Stromal cell of bone marrow (primary cell): ENCODE data around the gene CDC42EP3.

Source experiments
- DNase-seq: peaks from one replicate; pipeline ENCODE4 v3.0.0-alpha.2; 2012; ENCODE audit warnings: low read depth

CDC42EP3 gene, protein sequence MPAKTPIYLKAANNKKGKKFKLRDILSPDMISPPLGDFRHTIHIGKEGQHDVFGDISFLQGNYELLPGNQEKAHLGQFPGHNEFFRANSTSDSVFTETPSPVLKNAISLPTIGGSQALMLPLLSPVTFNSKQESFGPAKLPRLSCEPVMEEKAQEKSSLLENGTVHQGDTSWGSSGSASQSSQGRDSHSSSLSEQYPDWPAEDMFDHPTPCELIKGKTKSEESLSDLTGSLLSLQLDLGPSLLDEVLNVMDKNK

DNA sequence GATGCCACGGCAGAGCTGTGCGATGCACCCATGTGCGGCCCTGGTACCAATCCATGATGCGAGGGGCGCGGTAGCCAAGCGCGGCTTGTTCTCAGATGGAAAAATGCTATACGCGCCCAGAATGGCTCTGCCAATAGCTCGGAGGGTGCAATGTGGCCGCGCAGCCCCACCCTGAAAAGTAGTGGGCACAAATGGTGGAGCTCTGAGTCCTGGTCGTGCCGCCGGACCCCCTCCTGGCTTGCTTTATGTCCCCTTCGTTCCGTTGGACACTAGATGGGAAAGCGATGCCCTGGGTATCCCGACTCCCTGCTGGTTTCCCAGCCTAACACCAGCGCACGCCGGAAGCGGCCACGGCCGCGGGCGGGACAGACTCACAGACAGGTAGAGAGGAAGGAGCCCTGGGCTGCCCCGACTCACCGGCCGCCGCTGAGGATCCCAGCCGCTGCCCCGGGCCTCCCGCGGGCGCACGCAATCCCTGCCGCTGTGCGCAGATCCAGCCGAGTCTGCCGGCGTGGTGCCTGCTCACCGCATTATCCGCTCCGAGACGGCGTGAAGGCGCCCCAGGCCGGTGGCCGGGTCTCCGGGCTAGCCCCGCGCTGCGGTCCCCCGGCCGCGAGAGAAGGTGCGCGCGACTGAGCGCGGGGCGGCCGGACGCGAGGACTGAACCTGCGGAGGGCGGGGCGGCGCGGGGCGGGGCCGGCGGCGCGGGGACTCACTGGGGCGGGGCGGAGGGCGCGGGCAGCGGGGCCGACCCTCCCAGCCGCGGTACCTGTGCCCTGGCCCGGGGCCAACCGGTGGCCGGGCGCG lies at the start of gene CDC42EP3:
Gene CDC42EP3, minus strand, starts transcription at position 634 of the 807 bp plus-strand sequence. CDS start 25,055 bp downstream, outside the sequence.
- no peak for DNase-seq

DNA sequence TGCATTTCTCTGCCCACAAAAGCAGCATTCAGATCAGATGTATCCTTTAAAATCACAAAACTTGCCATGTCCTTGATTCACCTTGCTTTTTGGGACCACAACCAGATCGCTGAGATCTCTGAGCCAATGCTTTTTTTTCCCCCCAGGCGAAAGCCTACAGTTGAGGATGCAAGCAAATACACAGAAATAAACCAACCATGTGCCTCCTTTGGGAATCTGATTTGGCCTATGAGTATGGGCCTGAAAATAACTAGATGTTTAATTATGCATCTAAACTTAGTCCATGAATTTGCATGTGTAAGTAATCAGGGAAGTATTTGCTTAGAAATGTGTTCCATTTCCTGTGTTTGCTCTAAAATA lies 49.7 kb upstream of the CDC42EP3 start:
- no peak for DNase-seq

DNA sequence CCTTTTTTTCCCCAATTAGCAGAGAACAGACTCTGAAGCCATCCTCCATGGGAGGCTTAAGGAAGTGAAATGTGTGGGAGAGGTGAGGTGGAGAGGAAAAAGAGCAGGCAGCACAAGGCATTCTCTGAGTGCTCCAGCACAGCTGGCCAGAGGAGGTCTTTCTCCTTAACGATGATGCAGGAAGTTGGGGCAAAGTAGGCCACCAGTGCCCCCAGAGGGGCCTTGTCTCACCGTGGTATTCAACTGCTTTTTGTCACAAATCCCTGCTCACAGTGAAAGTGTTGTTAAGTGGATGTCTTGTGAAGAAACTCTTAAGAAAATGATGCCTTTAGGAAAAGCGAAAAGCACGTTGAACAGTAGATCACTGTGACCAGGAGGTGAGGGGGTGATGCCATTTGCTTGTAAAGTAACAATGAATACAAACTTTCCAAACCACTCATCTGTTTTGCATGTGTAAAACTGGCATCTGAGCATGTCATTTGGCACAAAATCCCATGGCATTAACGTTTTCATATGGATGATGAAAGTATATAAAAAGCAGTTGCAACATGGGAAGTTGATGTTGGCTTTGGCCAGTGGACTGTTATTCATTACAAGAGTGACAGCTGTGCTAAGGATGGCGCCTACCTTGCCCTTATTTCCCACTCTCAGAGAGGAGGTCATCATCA lies 49.2 kb upstream of the CDC42EP3 start:
- peak; percentile 40 for DNase-seq

DNA sequence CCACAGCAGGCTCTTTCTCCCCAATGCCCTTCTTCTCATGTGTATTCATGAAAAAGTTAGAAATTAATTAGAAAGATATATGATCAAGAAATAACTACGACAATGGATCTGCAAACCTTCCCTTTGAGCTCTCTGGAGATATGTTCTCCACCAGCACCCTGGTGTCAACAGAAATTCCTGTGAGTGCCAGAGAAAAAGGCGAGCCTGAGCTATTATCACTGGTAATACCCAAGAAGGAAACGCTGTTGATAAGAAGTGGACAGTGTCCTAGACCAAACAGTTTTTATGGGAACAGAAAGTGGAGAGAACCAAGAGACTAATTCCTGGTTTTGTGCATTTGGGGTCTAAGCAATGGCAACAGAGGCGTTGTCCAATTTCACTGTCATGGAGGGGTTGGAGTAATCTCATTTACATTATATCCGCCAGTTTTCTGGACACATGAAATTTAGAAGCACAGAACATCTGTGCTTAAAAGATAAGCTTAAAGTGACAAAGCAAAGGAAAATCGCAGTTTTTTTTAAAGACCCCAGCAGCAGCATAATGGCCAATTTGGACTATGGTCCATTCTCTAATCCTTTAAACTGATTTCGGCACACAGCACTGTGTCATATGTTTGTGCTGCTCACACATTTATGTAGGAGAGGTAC lies 47.2 kb upstream of the CDC42EP3 start:
- DNase-seq = no peak

DNA sequence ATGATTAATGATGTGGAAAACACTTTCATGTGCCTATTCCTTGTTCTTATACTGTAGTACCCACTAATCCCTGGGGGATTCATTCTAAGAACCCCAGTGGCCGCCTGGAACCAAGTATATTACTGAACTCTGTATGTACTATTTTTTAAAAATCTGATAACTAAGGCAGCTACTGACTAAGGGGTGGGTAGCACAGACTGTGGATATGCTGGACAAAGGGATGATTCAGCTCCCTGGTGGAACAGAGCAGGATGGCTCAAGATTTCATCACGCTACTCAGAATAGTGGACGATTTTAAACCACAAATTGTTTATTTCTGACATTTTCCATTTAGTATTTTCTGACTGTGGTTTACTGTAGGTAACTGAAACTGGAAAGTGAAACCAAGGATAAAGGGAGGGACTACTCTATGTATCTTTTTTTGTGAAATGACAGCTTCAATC lies 41.8 kb upstream of the CDC42EP3 start:
- peak; percentile 90 for DNase-seq

DNA sequence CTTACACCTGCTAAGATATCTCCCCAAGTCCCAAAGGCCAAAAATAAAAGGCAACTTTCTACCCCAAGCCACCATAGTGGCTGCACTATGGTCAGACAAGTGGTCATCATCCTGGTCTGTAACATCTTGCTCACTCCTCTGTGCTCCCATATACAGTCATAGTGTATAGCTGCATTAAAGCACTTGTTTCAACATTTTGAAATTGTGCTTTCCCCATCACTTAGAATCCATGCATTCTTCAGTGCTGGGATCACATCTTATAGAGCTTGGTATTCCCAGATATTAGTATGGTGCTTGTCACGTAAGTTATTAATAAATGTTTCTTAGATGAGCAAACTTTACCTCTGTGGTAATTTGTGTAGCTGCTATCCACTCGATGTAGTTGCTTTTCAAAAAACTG lies 40.4 kb upstream of the CDC42EP3 start:
- no peak for DNase-seq

DNA sequence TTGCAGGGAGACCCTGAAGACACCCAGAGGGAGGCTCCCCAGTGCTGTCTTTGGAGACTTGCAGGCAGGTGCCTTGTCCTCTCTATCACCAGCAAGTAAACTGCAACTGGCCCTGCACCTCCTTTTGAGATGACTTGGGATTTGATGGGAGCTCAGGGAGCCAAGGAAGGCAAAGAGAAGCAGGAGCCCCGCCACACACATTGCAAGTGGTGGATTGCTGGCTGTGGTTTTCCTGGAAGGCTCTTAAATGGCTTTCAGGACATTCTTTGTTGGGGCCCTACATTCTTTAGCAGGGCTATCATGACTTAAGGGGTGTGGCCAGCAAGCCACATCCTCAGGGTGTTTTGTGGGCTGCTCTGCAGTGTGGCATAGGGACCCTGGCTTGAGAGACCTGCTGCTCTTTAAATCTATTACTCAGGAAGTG lies 39.9 kb upstream of the CDC42EP3 start:
- peak; percentile 53 for DNase-seq

DNA sequence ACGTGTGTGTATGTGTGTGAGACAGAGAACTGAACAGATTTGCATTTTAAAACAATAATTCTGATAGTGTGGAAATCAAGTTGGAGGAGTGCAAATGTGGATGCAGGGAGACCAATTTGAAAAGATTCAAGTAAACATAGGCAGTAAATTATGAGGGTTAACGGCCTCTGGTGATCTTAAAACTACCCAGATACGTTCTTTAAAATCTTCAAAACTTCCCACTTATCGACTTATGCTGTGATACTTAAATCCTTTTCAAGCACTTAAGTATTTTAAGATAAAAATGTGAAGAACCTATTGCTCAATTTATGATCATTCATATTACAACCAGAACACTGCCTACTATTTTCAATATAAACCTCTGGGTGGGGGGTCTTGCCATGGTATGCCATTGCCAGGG lies 37.7 kb upstream of the CDC42EP3 start:
- no peak for DNase-seq

DNA sequence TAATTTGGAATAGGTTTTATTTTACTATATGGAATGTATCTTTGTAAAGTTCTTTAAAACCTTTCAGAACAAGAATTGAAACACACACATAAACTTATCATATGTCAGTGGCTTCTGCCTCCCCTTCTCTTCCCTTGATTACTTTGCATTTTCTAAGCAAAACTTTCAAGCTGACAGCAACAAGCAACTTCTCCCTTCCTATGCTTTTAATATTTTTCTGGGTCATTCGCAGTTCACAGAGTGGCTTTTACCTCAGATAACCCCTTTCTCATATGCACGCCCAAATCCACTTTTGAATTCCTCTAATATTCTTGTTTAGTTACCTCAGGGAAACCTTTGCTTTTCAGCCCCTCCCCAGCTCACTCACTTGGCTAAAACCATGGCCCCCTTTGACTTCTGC lies 36.7 kb upstream of the CDC42EP3 start:
- DNase-seq = no peak

DNA sequence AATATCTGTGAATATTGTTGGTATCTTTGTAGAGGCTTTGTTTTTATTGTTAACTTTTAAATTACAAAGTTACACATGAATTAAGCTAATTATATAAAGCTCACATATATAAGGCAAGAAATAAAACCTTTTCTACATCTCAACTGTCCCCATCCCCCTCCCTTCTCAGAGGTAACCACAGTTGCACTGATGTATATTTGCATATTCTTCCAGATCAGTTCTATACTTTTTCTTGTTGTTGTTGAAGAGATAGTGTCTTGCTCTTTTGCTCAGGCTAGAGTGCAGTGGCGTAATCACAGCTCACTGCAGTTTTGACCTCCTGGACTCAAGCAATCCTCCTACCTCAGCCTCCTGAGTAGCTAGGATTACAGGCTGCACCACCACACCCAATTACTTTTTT lies 36.0 kb upstream of the CDC42EP3 start:
- no peak for DNase-seq

DNA sequence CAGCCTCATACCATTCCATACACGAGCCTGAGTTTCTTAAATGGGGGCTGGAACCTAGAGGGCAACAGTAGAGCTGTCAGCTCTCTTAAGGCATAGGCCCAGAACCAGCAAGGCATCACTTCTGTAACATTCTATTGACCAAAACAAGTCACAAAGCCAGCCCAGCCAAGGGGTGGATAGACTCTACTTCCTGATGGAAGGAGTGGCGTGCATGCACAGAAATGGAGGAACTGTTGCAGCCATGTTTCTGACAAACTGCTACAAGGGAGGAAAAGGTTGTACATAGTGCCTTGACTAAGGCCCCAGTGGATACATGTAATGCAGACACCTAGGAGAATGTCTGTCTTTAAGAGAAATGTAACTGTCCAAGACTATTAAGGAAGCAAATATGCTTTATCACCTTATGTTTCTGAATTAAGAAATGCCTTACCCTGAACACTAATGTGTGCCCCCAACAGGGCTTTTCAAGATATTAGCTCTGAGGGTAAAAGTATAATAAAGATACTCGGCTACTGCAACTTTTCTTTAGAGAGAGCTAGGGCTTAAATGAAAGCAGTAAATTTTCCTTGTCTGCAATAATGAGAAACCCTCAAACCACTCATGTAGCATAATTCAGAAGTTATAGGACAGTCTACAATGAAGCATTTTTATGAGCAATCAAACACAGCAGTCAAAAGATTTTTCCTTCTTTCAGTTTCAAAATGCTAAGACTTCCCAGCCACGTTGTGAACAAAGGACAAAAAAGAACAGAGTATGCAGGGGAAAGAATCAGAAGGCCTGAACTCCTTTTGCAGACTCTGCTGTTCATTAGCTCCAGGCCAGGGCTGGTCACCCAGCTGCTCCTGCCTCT lies 35.1 kb upstream of the CDC42EP3 start:
- DNase-seq = no peak

DNA sequence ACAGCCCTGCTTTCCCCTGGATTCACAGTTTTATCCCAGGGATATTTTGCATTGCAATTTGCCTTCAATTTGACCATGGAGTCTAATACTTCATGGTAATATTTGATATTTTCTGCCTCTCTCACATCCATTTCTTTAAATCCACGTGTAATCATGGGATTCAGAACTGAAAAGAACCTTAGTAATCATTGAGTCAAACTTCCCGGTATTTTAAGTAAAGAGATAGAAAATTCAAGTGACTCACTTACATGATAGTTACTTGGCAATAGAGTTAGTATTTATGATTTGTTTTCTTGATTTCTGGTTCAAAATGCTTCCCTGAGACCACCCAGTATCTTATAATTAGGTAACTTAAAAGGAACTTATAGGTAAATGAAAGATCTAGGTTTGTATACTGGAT lies 33.7 kb upstream of the CDC42EP3 start:
- DNase-seq = no peak

DNA sequence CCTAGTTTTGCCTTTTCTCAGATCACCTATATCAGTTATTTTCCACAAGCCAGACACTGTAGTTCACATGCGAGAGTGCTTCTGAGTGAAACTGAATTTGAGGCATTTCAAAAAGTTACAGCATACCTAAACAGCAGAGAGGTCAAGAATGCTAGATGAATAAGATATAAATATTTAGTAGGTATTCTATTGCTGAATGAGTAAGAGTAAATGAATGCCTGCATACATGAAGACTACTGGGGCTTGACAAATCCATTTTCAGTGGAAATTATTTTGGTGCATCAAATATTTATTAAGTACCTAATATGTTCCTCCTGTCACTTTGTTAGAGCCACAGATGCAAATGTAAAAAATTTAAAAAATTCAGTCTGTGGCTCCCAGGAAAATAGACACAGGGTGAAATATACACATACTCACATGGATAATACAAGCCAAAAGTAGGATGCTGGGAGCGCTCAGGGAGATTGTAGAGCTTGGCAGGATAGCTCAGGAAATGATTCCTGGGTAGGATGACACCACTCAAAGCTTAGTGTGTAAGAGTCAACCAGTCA lies 27.6 kb upstream of the CDC42EP3 start:
- DNase-seq = no peak

DNA sequence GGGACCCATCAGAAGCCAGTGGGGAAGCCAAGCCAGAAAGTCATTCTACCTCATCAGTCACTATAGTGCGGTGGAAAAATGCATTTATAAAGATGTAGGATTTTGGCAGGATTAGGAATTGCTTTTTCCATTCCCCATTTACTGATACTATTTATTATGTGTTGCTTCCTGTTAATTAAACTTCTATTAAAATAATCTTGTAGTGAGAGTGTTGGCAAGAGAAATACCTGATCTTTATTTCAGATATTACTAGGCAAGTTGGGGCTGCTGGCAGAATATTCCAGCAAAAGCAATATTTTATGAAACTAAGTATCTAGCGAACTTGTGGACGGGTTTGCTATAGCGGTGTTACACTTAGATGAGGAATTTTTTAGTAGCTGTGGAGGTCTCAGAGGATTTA lies 23.9 kb upstream of the CDC42EP3 start:
- DNase-seq = no peak

DNA sequence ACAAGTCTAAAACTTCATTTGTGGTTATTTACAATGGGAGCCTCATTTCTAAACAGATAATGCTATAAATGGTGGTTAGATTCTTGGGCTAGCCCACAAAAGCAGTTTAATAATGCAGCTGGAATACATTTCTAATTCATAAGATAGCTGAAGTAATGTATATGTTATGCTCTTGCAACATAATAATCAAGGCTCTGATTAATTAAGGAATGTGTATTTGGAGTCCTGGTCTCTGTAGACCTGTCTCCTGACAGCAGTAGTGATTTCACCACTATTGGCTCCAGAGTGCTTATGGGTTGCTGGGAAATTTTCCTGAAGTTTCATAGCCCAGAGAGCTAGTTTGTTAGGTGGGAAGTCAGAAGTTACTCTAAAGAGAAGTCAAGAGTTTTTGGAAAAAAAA lies 21.3 kb upstream of the CDC42EP3 start:
- DNase-seq = no peak

DNA sequence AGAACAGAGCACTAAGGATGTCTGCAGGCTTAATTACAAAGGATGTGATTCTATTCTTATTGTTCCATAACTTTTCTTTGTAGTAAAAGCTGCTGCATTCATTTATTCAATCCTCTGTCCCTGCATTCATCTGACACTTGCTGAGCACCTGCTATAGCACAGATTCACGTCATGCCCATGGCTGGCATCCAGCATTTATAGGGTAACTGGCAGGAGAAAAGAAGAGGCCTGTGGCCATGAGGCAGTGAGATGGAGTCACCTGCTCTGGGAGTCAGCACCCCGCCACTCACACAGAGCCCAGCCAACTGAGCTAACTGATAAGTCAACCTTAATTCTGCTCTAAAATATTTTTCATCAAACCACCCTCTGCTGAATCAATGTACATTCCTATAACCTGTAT lies 18.3 kb upstream of the CDC42EP3 start:
- no peak for DNase-seq

DNA sequence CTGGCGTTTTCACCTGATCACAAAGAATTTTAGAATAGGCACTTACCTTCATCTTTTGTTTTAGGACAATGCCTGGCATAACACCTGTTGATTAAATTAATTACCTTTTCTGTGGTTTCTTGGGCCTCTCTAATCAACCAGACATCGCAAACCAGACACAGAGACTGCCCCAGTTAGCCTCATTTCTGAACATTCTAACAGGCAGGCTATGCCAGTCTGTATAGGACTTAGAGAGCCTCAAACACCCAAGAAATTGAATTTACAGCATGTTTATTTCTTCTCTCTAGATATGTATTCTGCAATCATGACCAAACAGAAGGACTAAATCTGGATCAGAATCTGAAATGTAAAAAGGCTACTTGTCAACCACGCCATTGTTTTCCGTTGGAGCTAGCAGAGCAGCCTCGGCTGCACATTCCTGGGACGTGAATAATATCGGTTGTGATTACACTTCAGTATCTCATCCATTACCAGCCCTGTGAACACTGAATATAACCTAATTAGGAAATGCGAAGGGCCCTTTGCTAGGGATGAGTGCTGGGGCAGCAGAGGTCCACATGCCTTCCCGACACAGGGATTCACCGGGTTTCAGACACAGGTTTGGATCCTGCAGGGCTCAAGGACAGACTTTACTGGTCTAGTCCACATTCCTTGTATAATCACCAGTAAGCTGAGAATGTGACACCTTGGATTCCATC lies 17.5 kb upstream of the CDC42EP3 start:
- no peak for DNase-seq

DNA sequence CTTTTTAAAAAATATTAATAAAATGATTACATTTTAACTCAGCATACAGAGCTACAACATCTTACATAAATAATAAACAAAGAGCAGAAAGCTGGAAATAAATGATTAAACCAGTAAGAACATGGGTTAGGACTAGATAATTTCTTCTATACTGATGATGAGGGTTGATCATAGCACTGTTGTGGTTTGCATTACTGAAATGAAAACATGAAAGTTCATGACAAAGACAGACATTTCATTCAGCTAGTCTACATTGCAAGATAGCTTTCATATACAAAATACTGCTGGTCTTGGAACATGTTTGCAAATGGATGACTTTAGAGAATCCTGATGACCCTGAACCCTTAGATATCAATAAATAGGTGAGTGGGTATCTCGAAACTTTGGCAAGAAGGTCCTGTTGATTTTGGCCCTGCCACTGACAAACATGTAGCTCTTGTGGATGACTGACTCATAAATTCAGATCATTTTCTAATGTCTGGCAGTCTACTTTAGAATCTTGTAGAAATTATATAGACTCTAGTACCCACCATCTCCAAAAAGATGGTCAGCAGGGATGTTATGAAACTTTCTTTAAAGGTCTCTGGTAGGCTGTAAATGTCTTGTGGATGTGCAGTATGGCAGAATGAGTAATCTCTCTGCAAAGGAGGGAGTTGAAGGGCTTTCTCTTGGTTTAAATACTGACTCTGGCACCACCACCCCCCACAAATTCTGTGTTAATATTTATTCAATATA lies 15.5 kb upstream of the CDC42EP3 start:
- no peak for DNase-seq

DNA sequence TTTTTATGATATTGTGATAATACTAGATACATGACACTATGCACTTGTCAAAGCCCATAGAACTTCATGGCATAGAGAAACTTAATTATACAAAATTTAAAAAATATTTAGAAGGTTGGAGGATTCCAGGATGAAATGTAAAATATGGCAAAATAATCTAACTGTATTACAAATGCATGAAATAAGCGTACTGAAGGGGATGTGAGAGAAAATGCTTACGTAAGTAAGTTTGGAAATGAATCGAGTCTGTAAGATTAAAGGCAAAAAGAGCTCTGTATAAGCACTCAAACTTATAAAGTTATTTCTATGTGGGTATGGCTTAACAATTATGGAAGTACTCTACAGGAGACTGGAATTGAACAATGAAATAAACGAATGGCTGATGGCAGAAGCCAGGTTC lies 13.4 kb upstream of the CDC42EP3 start:
- DNase-seq = no peak
